ENCODE results near the gene EIF5A2.

Gene EIF5A2

GRCh38 chr3:170914690-170915089 lies 6.3 kb upstream of the EIF5A2 start (continued):
- TF ChIP-seq CSRNP3 (CRISPR knock-in tag; IDR thresholded peaks at IDR 0.05) (no peak), ZNF8 (CRISPR knock-in tag; IDR thresholded peaks at IDR 0.05) (no peak), RARB (CRISPR knock-in tag; IDR thresholded peaks at IDR 0.05) (no peak), SNAI2 (CRISPR knock-in tag; IDR thresholded peaks at IDR 0.05) (no peak), ZFP3 (CRISPR knock-in tag; IDR thresholded peaks at IDR 0.05) (no peak), ZNF565 (CRISPR knock-in tag; conservative IDR thresholded peaks at IDR 0.05; ENCODE audit: low read depth) (no peak), TCF4 (CRISPR knock-in tag; IDR thresholded peaks at IDR 0.05; ENCODE audit: borderline replicate concordance) (no peak), ISL1 (CRISPR knock-in tag; IDR thresholded peaks at IDR 0.05) (no peak), GLIS3 (CRISPR knock-in tag; IDR thresholded peaks at IDR 0.05) (no peak), PPARA (CRISPR knock-in tag; IDR thresholded peaks at IDR 0.05; ENCODE audit: borderline replicate concordance) (no peak), ZC3H10 (CRISPR knock-in tag; IDR thresholded peaks at IDR 0.05) (no peak)

- no peak for ATAC-seq
- TF ChIP-seq ZC3H10 (CRISPR knock-in tag; IDR thresholded peaks at IDR 0.05): no peak
- no peak for TF ChIP-seq PATZ1 (CRISPR knock-in tag; IDR thresholded peaks at IDR 0.05; ENCODE audit: borderline replicate concordance)
- TF ChIP-seq GLIS3 (CRISPR knock-in tag; IDR thresholded peaks at IDR 0.05): no peak
Measured at GRCh38 chr3:170914212-170914611, 5.8 kb upstream of the EIF5A2 start.

DNA sequence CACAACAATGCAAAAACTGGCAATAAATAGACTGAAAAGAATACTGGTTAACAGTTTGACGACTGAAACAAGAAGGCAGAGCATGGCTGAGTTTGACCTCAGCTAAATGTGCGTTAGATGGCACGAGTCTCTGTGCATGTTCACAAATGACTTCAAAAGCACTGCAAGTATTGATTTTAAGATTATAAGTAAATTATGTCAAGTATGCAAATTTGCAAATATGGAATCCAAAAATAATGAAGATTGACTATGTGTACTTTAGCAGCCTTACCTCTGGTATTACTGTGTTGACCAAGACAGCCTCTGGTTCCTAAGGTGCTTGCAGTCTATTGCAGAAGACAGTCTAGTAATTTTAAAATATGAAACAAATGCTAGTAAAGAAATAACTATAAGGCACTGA lies 2.6 kb upstream of the EIF5A2 start:
- ATAC-seq: no peak
- TF ChIP-seq ESRRG (CRISPR knock-in tag; IDR thresholded peaks at IDR 0.05): no peak
- TF ChIP-seq ZC3H10 (CRISPR knock-in tag; IDR thresholded peaks at IDR 0.05): no peak
- no peak for TF ChIP-seq PPARA (CRISPR knock-in tag; IDR thresholded peaks at IDR 0.05; ENCODE audit: borderline replicate concordance)
- TF ChIP-seq GLIS3 (CRISPR knock-in tag; IDR thresholded peaks at IDR 0.05): no peak
- no peak for TF ChIP-seq ZNF70 (CRISPR knock-in tag; IDR thresholded peaks at IDR 0.05)
- TF ChIP-seq RARB (CRISPR knock-in tag; IDR thresholded peaks at IDR 0.05): no peak
- TF ChIP-seq TCF4 (CRISPR knock-in tag; IDR thresholded peaks at IDR 0.05; ENCODE audit: borderline replicate concordance): no peak
- no peak for TF ChIP-seq BACH2 (CRISPR knock-in tag; IDR thresholded peaks at IDR 0.05; ENCODE audit: borderline replicate concordance)
- no peak for TF ChIP-seq CSDC2 (CRISPR knock-in tag; IDR thresholded peaks at IDR 0.05)
- no peak for TF ChIP-seq OSR1 (CRISPR knock-in tag; IDR thresholded peaks at IDR 0.05)
- no peak for TF ChIP-seq TOX (CRISPR knock-in tag; IDR thresholded peaks at IDR 0.05; ENCODE audit: borderline replicate concordance)

- ATAC-seq: no peak
Measured at GRCh38 chr3:170910542-170910941, 2.1 kb upstream of the EIF5A2 start.

More at GRCh38 chr3:170910542-170910941, 2.1 kb upstream of the EIF5A2 start:
- TF ChIP-seq ESRRG (CRISPR knock-in tag; IDR thresholded peaks at IDR 0.05) (no peak), CREB5 (CRISPR knock-in tag; IDR thresholded peaks at IDR 0.05; ENCODE audit: low read depth) (no peak), SNAI2 (CRISPR knock-in tag; IDR thresholded peaks at IDR 0.05) (no peak), ZFP3 (CRISPR knock-in tag; IDR thresholded peaks at IDR 0.05) (no peak), TOX (CRISPR knock-in tag; IDR thresholded peaks at IDR 0.05; ENCODE audit: borderline replicate concordance) (no peak), ZNF70 (CRISPR knock-in tag; IDR thresholded peaks at IDR 0.05) (no peak), OSR1 (CRISPR knock-in tag; IDR thresholded peaks at IDR 0.05) (no peak), ISL1 (CRISPR knock-in tag; IDR thresholded peaks at IDR 0.05) (no peak), PATZ1 (CRISPR knock-in tag; IDR thresholded peaks at IDR 0.05; ENCODE audit: borderline replicate concordance) (no peak), ZNF8 (CRISPR knock-in tag; IDR thresholded peaks at IDR 0.05) (no peak), CSDC2 (CRISPR knock-in tag; IDR thresholded peaks at IDR 0.05) (no peak), ARNTL (CRISPR knock-in tag; IDR thresholded peaks at IDR 0.05; ENCODE audit: borderline replicate concordance, low read depth) (no peak), GLIS3 (CRISPR knock-in tag; IDR thresholded peaks at IDR 0.05) (no peak)
